ENCODE measurements around the gene RREB1. TPM values are rescaled to one million over a fixed set of nuclear protein-coding genes. Genes with fewer than 3 reads are reported as not detected.

Gene RREB1
- 1.6 TPM for total RNA-seq

DNA sequence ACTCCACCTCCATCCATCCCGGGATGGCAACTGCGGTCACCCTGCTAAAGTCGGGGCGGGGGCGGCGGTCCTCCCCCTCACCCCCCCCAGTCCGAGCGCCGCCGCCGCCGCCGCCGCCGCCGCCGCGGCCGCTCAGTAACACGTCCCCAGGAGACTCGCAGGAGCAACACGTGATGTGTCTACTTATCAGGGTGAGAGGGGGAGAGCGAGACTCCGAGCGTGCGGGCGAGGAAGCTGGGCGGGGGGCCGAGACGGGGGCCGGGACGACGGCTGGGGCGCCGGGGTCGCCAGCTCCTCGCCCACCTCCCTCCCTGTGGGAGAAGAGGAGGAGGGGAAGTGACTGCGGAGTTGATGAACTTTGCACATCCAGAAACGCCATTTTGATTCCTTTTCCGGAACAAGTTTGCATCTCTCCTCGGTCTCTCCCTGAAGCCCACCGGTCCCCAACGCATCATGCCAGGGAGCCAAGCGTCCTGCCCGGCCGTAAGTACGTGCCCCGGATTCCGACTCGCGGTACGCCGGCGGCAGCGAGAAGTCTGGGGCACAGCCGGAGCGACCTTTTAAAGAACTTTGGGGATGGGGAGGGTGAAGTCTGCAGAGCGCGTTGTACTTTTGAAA, at the start of gene RREB1:
Gene RREB1, plus strand, starts transcription at position 384 of the 618 bp plus-strand sequence. CDS start 73,951 bp downstream, outside the sequence.
- FAIRE-seq = no peak
- peak; percentile 80 for DNase-seq (ENCODE audit: low spot score in 2 of 2)

- FAIRE-seq (no peak), DNase-seq (ENCODE audit: low spot score in 2 of 2) (no peak)
Observed at GRCh38 chr6:7058250-7058923, 49.4 kb upstream of the RREB1 start.

GRCh38 chr6:7060769-7061516, 46.8 kb upstream of the RREB1 start:
- DNase-seq (ENCODE audit: low spot score in 2 of 2) (no peak), FAIRE-seq (no peak)

- DNase-seq (ENCODE audit: low spot score in 2 of 2) (no peak), FAIRE-seq (no peak)
Observed at GRCh38 chr6:7062451-7063162, 45.2 kb upstream of the RREB1 start.

DNA sequence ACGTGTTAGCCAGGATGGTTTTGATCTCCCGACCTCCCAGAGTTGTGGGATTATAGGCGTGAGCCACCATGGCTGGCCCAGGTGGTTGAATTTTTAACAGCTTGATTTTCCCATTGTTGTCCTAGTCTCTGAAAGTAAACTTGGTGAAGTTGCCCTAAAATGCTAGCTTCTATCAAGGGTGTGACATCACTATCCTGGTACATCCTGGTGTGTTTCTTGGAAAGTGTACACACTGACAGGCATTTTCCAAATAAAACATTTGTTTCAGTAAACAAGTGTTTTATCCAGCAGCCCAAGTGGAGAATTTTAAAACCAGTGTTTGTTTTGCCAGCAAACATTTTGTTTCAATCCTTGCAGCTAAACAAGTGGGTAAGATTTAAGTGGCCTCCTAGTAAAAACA, 40.5 kb upstream of the RREB1 start:
- DNase-seq (ENCODE audit: low spot score in 2 of 2) (no peak), FAIRE-seq (no peak)

- no peak for DNase-seq (ENCODE audit: low spot score in 2 of 2)
- FAIRE-seq = no peak
Observed at GRCh38 chr6:7071405-7071804, 36.4 kb upstream of the RREB1 start.

- FAIRE-seq (no peak), DNase-seq (ENCODE audit: low spot score in 2 of 2) (no peak)
Observed at GRCh38 chr6:7073082-7073820, 34.5 kb upstream of the RREB1 start.

DNA sequence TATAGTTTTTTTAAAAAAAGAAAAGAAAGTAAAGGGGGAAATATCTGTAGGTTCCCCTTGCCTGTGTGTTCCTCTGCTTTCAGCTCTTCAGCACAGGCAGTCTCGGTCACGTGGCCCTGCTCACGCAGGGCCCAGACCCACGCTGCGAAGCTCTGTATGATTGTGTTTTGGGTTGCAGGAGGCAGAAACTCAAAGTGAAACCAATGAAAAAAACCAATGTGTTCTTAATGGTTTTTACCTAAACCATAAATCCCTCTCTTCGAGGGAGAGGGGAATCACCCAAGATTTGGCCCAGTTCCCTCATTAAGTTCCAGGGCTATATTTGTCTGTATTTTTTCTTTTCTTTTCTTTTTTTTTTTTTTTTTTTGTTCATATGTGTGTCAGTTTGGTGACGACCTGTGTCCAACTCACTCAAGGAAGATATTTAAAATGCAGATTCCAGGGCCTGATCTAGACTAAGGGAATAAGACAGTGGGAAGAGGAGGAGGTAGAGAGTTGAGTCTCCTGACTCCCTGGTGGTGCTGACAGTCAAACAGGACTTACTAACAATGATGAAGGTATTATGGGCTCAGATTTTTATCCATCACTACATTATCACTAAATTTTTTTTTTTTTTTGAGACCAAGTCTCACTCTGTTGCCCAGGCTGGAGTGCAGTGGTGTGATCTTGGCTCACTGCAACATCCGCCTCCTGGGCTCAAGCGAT, 33.8 kb upstream of the RREB1 start:
- FAIRE-seq = no peak

GRCh38 chr6:7074870-7075269, 32.9 kb upstream of the RREB1 start:
- DNase-seq (ENCODE audit: low spot score in 2 of 2) = no peak
- no peak for FAIRE-seq

More for the DNA sequence above, 33.8 kb upstream of the RREB1 start:
- no peak for DNase-seq (ENCODE audit: low spot score in 2 of 2)

- no peak for FAIRE-seq
Observed at GRCh38 chr6:7075341-7076000, 32.3 kb upstream of the RREB1 start.

GRCh38 chr6:7077856-7078255, 29.9 kb upstream of the RREB1 start:
- FAIRE-seq = no peak

More at GRCh38 chr6:7075341-7076000, 32.3 kb upstream of the RREB1 start:
- DNase-seq (ENCODE audit: low spot score in 2 of 2) = no peak

DNA sequence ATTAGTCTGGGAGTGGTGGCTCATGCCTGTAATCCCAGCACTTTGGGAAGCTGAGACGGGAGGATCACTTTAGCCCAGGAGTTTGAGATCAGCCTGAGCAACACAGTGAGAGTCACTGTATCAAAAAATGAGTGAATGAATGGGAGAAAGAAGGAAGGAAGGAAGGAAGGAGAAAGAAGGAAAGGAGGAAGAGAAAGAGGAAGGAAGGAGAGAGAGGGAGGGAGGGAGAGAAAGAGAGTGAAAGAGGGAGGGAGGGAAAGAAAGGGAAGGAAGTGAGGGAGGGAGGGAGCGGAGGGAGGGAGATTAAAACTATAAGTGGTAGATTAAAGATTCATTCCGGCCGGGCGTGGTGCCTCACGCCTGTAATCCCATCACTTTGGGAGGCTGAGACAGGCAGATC, 28.9 kb upstream of the RREB1 start:
- FAIRE-seq (no peak), DNase-seq (ENCODE audit: low spot score in 2 of 2) (no peak)

More at GRCh38 chr6:7077856-7078255, 29.9 kb upstream of the RREB1 start:
- no peak for DNase-seq (ENCODE audit: low spot score in 2 of 2)

- FAIRE-seq (no peak), DNase-seq (ENCODE audit: low spot score in 2 of 2) (no peak)
Observed at GRCh38 chr6:7080311-7080710, 27.4 kb upstream of the RREB1 start.

- no peak for DNase-seq (ENCODE audit: low spot score in 2 of 2)
Observed at GRCh38 chr6:7085911-7086310, 21.9 kb upstream of the RREB1 start.

GRCh38 chr6:7086488-7086887, 21.3 kb upstream of the RREB1 start:
- no peak for FAIRE-seq
- no peak for DNase-seq (ENCODE audit: low spot score in 2 of 2)

More at GRCh38 chr6:7085911-7086310, 21.9 kb upstream of the RREB1 start:
- FAIRE-seq = no peak

DNA sequence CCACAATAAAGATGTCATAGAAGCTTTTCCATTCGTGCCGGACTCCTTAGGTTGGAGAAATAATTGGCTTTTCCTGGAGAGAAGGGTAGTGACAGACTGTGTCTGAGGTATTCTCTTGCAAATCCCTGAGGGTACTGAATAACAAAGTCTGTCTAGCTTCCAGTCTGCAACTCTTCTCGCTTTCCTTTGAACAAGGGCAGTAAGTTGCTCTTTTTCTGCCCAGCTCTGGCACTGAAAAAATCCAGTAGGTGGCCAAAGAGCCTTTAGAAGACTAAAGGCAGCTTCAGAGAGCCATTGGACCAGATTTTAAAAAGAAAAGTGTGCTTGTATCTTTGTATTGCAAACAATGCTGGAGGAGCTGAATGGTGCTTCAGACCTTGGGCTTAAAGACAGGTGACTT, 20.7 kb upstream of the RREB1 start:
- DNase-seq (ENCODE audit: low spot score in 2 of 2) = no peak
- FAIRE-seq = no peak

- DNase-seq (ENCODE audit: low spot score in 2 of 2) = no peak
- no peak for FAIRE-seq
Observed at GRCh38 chr6:7087491-7087979, 20.2 kb upstream of the RREB1 start.

GRCh38 chr6:7088076-7088742, 19.6 kb upstream of the RREB1 start:
- FAIRE-seq (no peak), DNase-seq (ENCODE audit: low spot score in 2 of 2) (no peak)
